ENCODE data around the gene DHX58.

DHX58 gene

GRCh38 chr17:42053731-42054500 is 58.6 kb downstream of the DHX58 start:
- Histone ChIP-seq H3K4me1 (ENCODE audit: control insufficient read depth, insufficient read depth, low read length) (peaks cover 25% of the 10 kb centered on the region), H3K27me3 (ENCODE audit: control insufficient read depth, insufficient read depth, low read length, poor library complexity, severe bottlenecking) (peaks cover 27% of the 10 kb centered on the region), H3K9me3 (ENCODE audit: control insufficient read depth, low read length) (no peaks in the 10 kb centered on the region), H3K36me3 (ENCODE audit: control insufficient read depth, insufficient read depth, low read length) (no peaks in the 10 kb centered on the region), H3K4me3 (ENCODE audit: insufficient read depth, low read depth, low read length) (no peak overlapping the region), H3K27ac (ENCODE audit: insufficient read depth, low read depth, low read length, poor library complexity, severe bottlenecking) (no peak overlapping the region)
- WGBS, 2 experiments = 30 to 35% methylated on average over 11 to 12 of the region's 12 CpGs

- WGBS, 2 experiments = 88 to 98% methylated on average over 6 of the region's 6 CpGs
- Histone ChIP-seq H3K4me3 (ENCODE audit: insufficient read depth, low read depth, low read length) (no peak overlapping the region), H3K27me3 (ENCODE audit: control insufficient read depth, insufficient read depth, low read length, poor library complexity, severe bottlenecking) (peaks cover 27% of the 10 kb centered on the region), H3K9me3 (ENCODE audit: control insufficient read depth, low read length) (no peaks in the 10 kb centered on the region), H3K36me3 (ENCODE audit: control insufficient read depth, insufficient read depth, low read length) (no peaks in the 10 kb centered on the region), H3K4me1 (ENCODE audit: control insufficient read depth, insufficient read depth, low read length) (peaks cover 25% of the 10 kb centered on the region), H3K27ac (ENCODE audit: insufficient read depth, low read depth, low read length, poor library complexity, severe bottlenecking) (no peak overlapping the region)
These were observed 60.1 kb downstream of the DHX58 start for GRCh38 chr17:42052346-42052877.

GRCh38 chr17:42051645-42052044 is 60.9 kb downstream of the DHX58 start:
- Histone ChIP-seq H3K9me3 (ENCODE audit: control insufficient read depth, low read length) (no peaks in the 10 kb centered on the region), H3K4me3 (ENCODE audit: insufficient read depth, low read depth, low read length) (no peak overlapping the region), H3K36me3 (ENCODE audit: control insufficient read depth, insufficient read depth, low read length) (no peaks in the 10 kb centered on the region), H3K4me1 (ENCODE audit: control insufficient read depth, insufficient read depth, low read length) (peaks cover 25% of the 10 kb centered on the region), H3K27me3 (ENCODE audit: control insufficient read depth, insufficient read depth, low read length, poor library complexity, severe bottlenecking) (peaks cover 27% of the 10 kb centered on the region), H3K27ac (ENCODE audit: insufficient read depth, low read depth, low read length, poor library complexity, severe bottlenecking) (no peak overlapping the region)
- WGBS, 2 experiments = 88 to 94% methylated on average over 7 of the region's 7 CpGs
